Testis (tissue), 3 donors: ENCODE results near the gene STUM. TPM values are rescaled to one million over a fixed set of nuclear protein-coding genes. Genes with fewer than 3 reads are reported as not detected.

Source experiments
- DNase-seq: peaks from one replicate; pipeline ENCODE4 v3.0.0-alpha.2; 2019
- H3K27ac ChIP-seq, 2 donors: fragments of 200-600 bp; sonication (generic); one replicate each; pipeline ENCODE4 v1.5.1; 2019
- H3K27me3 ChIP-seq: fragments of 200-600 bp; sonication (generic); one replicate; pipeline ENCODE4 v1.5.1; 2019
- H3K36me3 ChIP-seq: fragments of 200-600 bp; sonication (generic); one replicate; pipeline ENCODE4 v1.5.1; 2017; ENCODE audit warnings: low read depth; ENCODE audit errors: missing control alignments
- H3K4me1 ChIP-seq: fragments of 200-600 bp; sonication (generic); one replicate; pipeline ENCODE4 v1.5.1; 2019
- H3K4me3 ChIP-seq, 2 donors: fragments of 200-600 bp; sonication (generic); one replicate each; pipeline ENCODE4 v1.5.1; 2017 to 2019
- H3K9me3 ChIP-seq: fragments of 200-600 bp; sonication (generic); one replicate; pipeline ENCODE4 v1.5.1; 2017
- CTCF ChIP-seq, 3 experiments: fragments of 450-650 bp in 2 of 3; fragments of 200-600 bp in 1 of 3; sonication (generic) in 1 of 3; IDR thresholded peaks; one replicate each; pipeline ENCODE4 v1.5.1; 2016 to 2019; ENCODE audit warnings: antibody characterized with exemption in 3 of 3, mild to moderate bottlenecking in 2 of 3, moderate library complexity in 1 of 3
- POLR2A ChIP-seq: fragments of 450-650 bp; IDR thresholded peaks from one replicate; pipeline ENCODE4 v1.6.1; 2017; ENCODE audit warnings: antibody characterized with exemption, mild to moderate bottlenecking, moderate library complexity
- WGBS, 2 donors: methylation state at CpG; one replicate each; pipeline ENCODE4 v1.1.5; 2018; 5-methylcytosine and 5-hydroxymethylcytosine counted together
- intact Hi-C: fragments of 100-400 bp; cut with DNase I; formaldehyde crosslinking; loops from one replicate; pipeline ENCODE4 v1.15.1; 2023; ENCODE audit warnings: low total_unique reads
- polyA plus RNA-seq: library from polyadenylated mRNA; stranded (reverse); fragments of 350-450 nt; fragmentation: Illumina TruSeq; extraction: RNeasy Lipid Tissue Mini Kit (QIAGEN cat#74804); gene quantifications from one replicate; pipeline ENCODE4 v1.2.3, GENCODE V29; 2014; ENCODE audit warnings: low read depth, low replicate concordance; ENCODE audit not compliant: insufficient read depth
- total RNA-seq, 2 donors: library from RNA; depleted of rRNA; stranded (reverse); fragments of >200 nt; gene quantifications; one replicate each; pipeline ENCODE4 v1.2.3, GENCODE V29; 2016

STUM gene
- total and polyA plus RNA-seq, 3 donors from 2014 or later, result 2.5 to 4.5 (median 3.7) TPM

GRCh38 chr1:226550672-226551041, 2.1 kb downstream of the STUM start:
- intact Hi-C loops, result no loop called here
- H3K4me1 ChIP-seq, result peaks cover 27% of the 10 kb centered on the region
- 57 to 70% methylated on average over 5 of the region's 5 CpGs for WGBS, 2 donors

GRCh38 chr1:226551299-226551698, 2.7 kb downstream of the STUM start:
- no peak for DNase-seq

More at GRCh38 chr1:226550672-226551041, 2.1 kb downstream of the STUM start:
- Histone ChIP-seq H3K27ac (no peak overlapping the region), H3K36me3 (no peaks in the 10 kb centered on the region), H3K9me3 (no peaks in the 10 kb centered on the region), H3K4me3 (no peak overlapping the region), H3K27me3 (no peaks in the 10 kb centered on the region)
- TF ChIP-seq POLR2A (no peak), CTCF (IDR thresholded peaks at IDR 0.05) (no peak)
- no peak for DNase-seq

GRCh38 chr1:226552061-226552460, 3.5 kb downstream of the STUM start:
- no peak for TF ChIP-seq POLR2A
- TF ChIP-seq CTCF (IDR thresholded peaks at IDR 0.05), result no peak
- intact Hi-C loops, result no loop called here
- Histone ChIP-seq H3K4me3 (no peak overlapping the region), H3K9me3 (no peaks in the 10 kb centered on the region), H3K4me1 (peaks cover 27% of the 10 kb centered on the region), H3K27me3 (no peaks in the 10 kb centered on the region), H3K27ac (no peak overlapping the region), H3K36me3 (no peaks in the 10 kb centered on the region)
- 61 to 70% methylated on average over 4 of the region's 4 CpGs for WGBS, 2 donors
- no peak for DNase-seq

More at GRCh38 chr1:226551299-226551698, 2.7 kb downstream of the STUM start:
- no peak for TF ChIP-seq POLR2A
- Histone ChIP-seq H3K4me3 (no peak overlapping the region), H3K27me3 (no peaks in the 10 kb centered on the region), H3K27ac (no peak overlapping the region), H3K36me3 (no peaks in the 10 kb centered on the region), H3K4me1 (peaks cover 27% of the 10 kb centered on the region), H3K9me3 (no peaks in the 10 kb centered on the region)
- 46 to 48% methylated on average over 2 of the region's 2 CpGs for WGBS, 2 donors
- intact Hi-C loops, result no loop called here

- Histone ChIP-seq H3K9me3 (no peaks in the 10 kb centered on the region), H3K27ac (no peak overlapping the region), H3K4me1 (peaks cover 23% of the 10 kb centered on the region), H3K4me3 (no peak overlapping the region), H3K36me3 (no peaks in the 10 kb centered on the region), H3K27me3 (no peaks in the 10 kb centered on the region)
- 97 to 100% methylated on average over 2 of the region's 2 CpGs for WGBS, 2 donors
- TF ChIP-seq CTCF (IDR thresholded peaks at IDR 0.05) (no peak), POLR2A (no peak)
- DNase-seq, result no peak
- intact Hi-C loops, result no loop called here
Measured at GRCh38 chr1:226553266-226553923, 4.8 kb downstream of the STUM start.

GRCh38 chr1:226553924-226554282, 5.3 kb downstream of the STUM start:
- Histone ChIP-seq H3K4me3 (no peak overlapping the region), H3K27ac (no peak overlapping the region), H3K36me3 (no peaks in the 10 kb centered on the region), H3K9me3 (no peaks in the 10 kb centered on the region), H3K27me3 (no peaks in the 10 kb centered on the region), H3K4me1 (peaks cover 23% of the 10 kb centered on the region)
- TF ChIP-seq CTCF (IDR thresholded peaks at IDR 0.05) (no peak), POLR2A (no peak)
- intact Hi-C loops, result no loop called here
- DNase-seq, result no peak
- WGBS, 2 donors, result 88 to 90% methylated on average over 6 of the region's 6 CpGs
